Liver (tissue), 9 donors: ENCODE data around the gene SPR. TPM values are rescaled to one million over a fixed set of nuclear protein-coding genes. Genes with fewer than 3 reads are reported as not detected.

Source experiments
- DNase-seq: peaks from one replicate; pipeline ENCODE4 v3.0.0-alpha.2; 2017; ENCODE audit warnings: low spot score
- H3K27ac ChIP-seq, 2 donors: one replicate each; pipeline ENCODE4 v1.7.0; 2013; ENCODE audit warnings: inconsistent platforms in 2 of 2, low read length in 2 of 2, control low read depth in 1 of 2, low read depth in 1 of 2, mild to moderate bottlenecking in 1 of 2
- H3K27me3 ChIP-seq, 4 donors: one replicate each; pipeline versions ENCODE4 v1.6.1 to v1.7.0; 2013; ENCODE audit warnings: low read length in 3 of 4, inconsistent platforms in 1 of 4, mild to moderate bottlenecking in 1 of 4, moderate library complexity in 1 of 4; ENCODE audit not compliant: control insufficient read depth in 4 of 4, insufficient read depth in 4 of 4
- H3K36me3 ChIP-seq, 4 donors: one replicate each; pipeline versions ENCODE4 v1.6.1 to v1.7.0; 2013; ENCODE audit warnings: low read length in 3 of 4, mild to moderate bottlenecking in 3 of 4, low read depth in 1 of 4, moderate library complexity in 1 of 4; ENCODE audit not compliant: control insufficient read depth in 4 of 4, insufficient read depth in 3 of 4
- H3K4me1 ChIP-seq, 4 donors: one replicate each; pipeline versions ENCODE4 v1.6.1 to v1.7.0; 2013; ENCODE audit warnings: low read length in 3 of 4, mild to moderate bottlenecking in 3 of 4, moderate library complexity in 1 of 4; ENCODE audit not compliant: control insufficient read depth in 4 of 4, insufficient read depth in 4 of 4
- H3K4me3 ChIP-seq, 3 donors: one replicate each; pipeline versions ENCODE4 v1.6.1 to v1.7.0; 2013; ENCODE audit warnings: low read length in 3 of 3, control low read depth in 1 of 3, low read depth in 1 of 3, mild to moderate bottlenecking in 1 of 3
- H3K9ac ChIP-seq, 2 donors: one replicate each; pipeline ENCODE4 v1.7.0; 2013; ENCODE audit warnings: low read length in 2 of 2, mild to moderate bottlenecking in 2 of 2, moderate library complexity in 2 of 2, control low read depth in 1 of 2, low read depth in 1 of 2
- H3K9me3 ChIP-seq, 4 donors: one replicate each; pipeline versions ENCODE4 v1.6.1 to v1.7.0; 2013; ENCODE audit warnings: low read length in 3 of 4; ENCODE audit not compliant: control insufficient read depth in 4 of 4
- CTCF ChIP-seq: fragments of 150-350 bp; IDR thresholded peaks from 2 replicates; pipeline ENCODE4 v1.5.1; 2017; ENCODE audit warnings: improper control_type of control experiment, low read depth, low read length; ENCODE audit not compliant: missing input control
- EGR1 ChIP-seq, 2 donors: IDR thresholded peaks; 2 replicates each; pipeline ENCODE4 v1.6.1; 2016 to 2018; ENCODE audit warnings: antibody characterized with exemption in 2 of 2, low read depth in 2 of 2
- FOXA1 ChIP-seq: IDR thresholded peaks from 2 replicates; pipeline ENCODE4 v1.6.1; 2016; ENCODE audit warnings: antibody characterized with exemption
- FOXA2 ChIP-seq: IDR thresholded peaks from 2 replicates; pipeline ENCODE4 v1.6.1; 2016; ENCODE audit warnings: antibody characterized with exemption
- GABPA ChIP-seq, 2 donors: IDR thresholded peaks in 1 of 2; conservative IDR thresholded peaks in 1 of 2; 2 replicates each; pipeline ENCODE4 v1.6.1; 2016; ENCODE audit warnings: antibody characterized with exemption in 2 of 2, mild to moderate bottlenecking in 1 of 2, moderate library complexity in 1 of 2
- HNF4A ChIP-seq, 2 donors: conservative IDR thresholded peaks; 2 replicates each; pipeline ENCODE4 v1.6.1; 2016; ENCODE audit warnings: antibody characterized with exemption in 2 of 2, mild to moderate bottlenecking in 2 of 2
- HNF4G ChIP-seq: IDR thresholded peaks from 2 replicates; pipeline ENCODE4 v1.6.1; 2016; ENCODE audit warnings: antibody characterized with exemption
- JUND ChIP-seq, 2 donors: IDR thresholded peaks; 2 replicates each; pipeline ENCODE4 v1.6.1; 2016; ENCODE audit warnings: antibody characterized with exemption in 2 of 2
- NR2F2 ChIP-seq: IDR thresholded peaks from 2 replicates; pipeline ENCODE4 v1.6.1; 2016; ENCODE audit warnings: antibody characterized with exemption
- RAD21 ChIP-seq, 2 donors: IDR thresholded peaks; 2 replicates each; pipeline ENCODE4 v1.6.1; 2016; ENCODE audit warnings: antibody characterized with exemption in 2 of 2, mild to moderate bottlenecking in 2 of 2
- RXRA ChIP-seq, 2 donors: IDR thresholded peaks; 2 replicates each; pipeline ENCODE4 v1.6.1; 2017 to 2018; ENCODE audit warnings: antibody characterized with exemption in 2 of 2, mild to moderate bottlenecking in 1 of 2
- SP1 ChIP-seq: IDR thresholded peaks from 2 replicates; pipeline ENCODE4 v1.6.1; 2018; ENCODE audit warnings: antibody characterized with exemption, mild to moderate bottlenecking
- YY1 ChIP-seq: IDR thresholded peaks from 2 replicates; pipeline ENCODE4 v1.6.1; 2016; ENCODE audit warnings: antibody characterized with exemption, mild to moderate bottlenecking
- whole genome bisulfite sequencing: extraction: QIAGEN DNeasy Blood & Tissue Kit; methylation state at CpG from one replicate; pipeline ENCODE4 v1.1.7; 2013; 5-methylcytosine and 5-hydroxymethylcytosine counted together
- polyA plus RNA-seq, 2 donors: library from polyadenylated mRNA; stranded (reverse) in 1 of 2; unstranded in 1 of 2; fragments of 200-250 nt in 1 of 2; fragments of >200 nt in 1 of 2; fragmentation: Nextera tagmentation in 1 of 2; extraction: Ambion mirVana in 1 of 2; gene quantifications; one replicate each; pipeline versions ENCODE4 v1.2.1 to v1.2.3, GENCODE V29; 2013 to 2015
- total RNA-seq, 2 donors: library from RNA; depleted of rRNA; stranded (reverse); fragments of >200 nt; gene quantifications; one replicate each; pipeline ENCODE4 v1.2.3, GENCODE V29; 2014
- TF ChIP-seq, protein P1 (sequence below): IDR thresholded peaks from 2 replicates; pipeline ENCODE4 v1.6.1; 2016; ENCODE audit warnings: antibody characterized with exemption
- TF ChIP-seq, protein P2 (sequence below): IDR thresholded peaks from 2 replicates; pipeline ENCODE4 v1.6.1; 2016; ENCODE audit warnings: antibody characterized with exemption
- TF ChIP-seq, protein P3 (sequence below): IDR thresholded peaks from 2 replicates; pipeline ENCODE4 v1.6.1; 2016; ENCODE audit warnings: antibody characterized with exemption
- TF ChIP-seq, protein P4 (sequence below): IDR thresholded peaks from 2 replicates; pipeline ENCODE4 v1.6.1; 2016; ENCODE audit warnings: antibody characterized with exemption, mild to moderate bottlenecking
- donor health status: healthy.
- donor health status: healthy.
- donor health status: healthy.
- donor health status: healthy.
- donor health status: healthy.

The SPR gene
- total and polyA plus RNA-seq, 4 donors, result 13.6 to 60.8 (median 53.1) TPM

- WGBS, result 68% methylated on average over 6 of the region's 6 CpGs
- H3K36me3 ChIP-seq, result no peaks in the 10 kb centered on the region
- peaks cover 0 to 8% (median 3%) of the 10 kb centered on the region in 4 donors for H3K4me1 ChIP-seq
- H3K27ac ChIP-seq, result no peak overlapping the region
- no peak for DNase-seq
- H3K9ac ChIP-seq, result no peak overlapping the region
- no peak overlapping the region for H3K4me3 ChIP-seq
- no peaks in the 10 kb centered on the region for H3K9me3 ChIP-seq
- TF ChIP-seq YY1 (no peak), FOXA2 (no peak), RAD21 (IDR thresholded peaks at IDR 0.05) (no peak), HNF4G (no peak), HNF4A (conservative IDR thresholded peaks at IDR 0.05) (no peak), GABPA (IDR thresholded peaks at IDR 0.05 in 1 of 2, conservative IDR thresholded peaks at IDR 0.05 in 1 of 2) (no peak), EGR1 (IDR thresholded peaks at IDR 0.05; ENCODE audit: low read depth in 2 of 2) (no peak), SP1 (no peak)
- TF ChIP-seq, protein P1, sequence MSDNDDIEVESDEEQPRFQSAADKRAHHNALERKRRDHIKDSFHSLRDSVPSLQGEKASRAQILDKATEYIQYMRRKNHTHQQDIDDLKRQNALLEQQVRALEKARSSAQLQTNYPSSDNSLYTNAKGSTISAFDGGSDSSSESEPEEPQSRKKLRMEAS, result no peak
- TF ChIP-seq, protein P2, sequence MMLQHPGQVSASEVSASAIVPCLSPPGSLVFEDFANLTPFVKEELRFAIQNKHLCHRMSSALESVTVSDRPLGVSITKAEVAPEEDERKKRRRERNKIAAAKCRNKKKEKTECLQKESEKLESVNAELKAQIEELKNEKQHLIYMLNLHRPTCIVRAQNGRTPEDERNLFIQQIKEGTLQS, result no peak
- TF ChIP-seq, protein P3, sequence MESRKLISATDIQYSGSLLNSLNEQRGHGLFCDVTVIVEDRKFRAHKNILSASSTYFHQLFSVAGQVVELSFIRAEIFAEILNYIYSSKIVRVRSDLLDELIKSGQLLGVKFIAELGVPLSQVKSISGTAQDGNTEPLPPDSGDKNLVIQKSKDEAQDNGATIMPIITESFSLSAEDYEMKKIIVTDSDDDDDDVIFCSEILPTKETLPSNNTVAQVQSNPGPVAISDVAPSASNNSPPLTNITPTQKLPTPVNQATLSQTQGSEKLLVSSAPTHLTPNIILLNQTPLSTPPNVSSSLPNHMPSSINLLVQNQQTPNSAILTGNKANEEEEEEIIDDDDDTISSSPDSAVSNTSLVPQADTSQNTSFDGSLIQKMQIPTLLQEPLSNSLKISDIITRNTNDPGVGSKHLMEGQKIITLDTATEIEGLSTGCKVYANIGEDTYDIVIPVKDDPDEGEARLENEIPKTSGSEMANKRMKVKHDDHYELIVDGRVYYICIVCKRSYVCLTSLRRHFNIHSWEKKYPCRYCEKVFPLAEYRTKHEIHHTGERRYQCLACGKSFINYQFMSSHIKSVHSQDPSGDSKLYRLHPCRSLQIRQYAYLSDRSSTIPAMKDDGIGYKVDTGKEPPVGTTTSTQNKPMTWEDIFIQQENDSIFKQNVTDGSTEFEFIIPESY, result no peak
- H3K27me3 ChIP-seq, result peaks cover 0 to 32% (median 14%) of the 10 kb centered on the region in 4 donors
These were observed 39.7 kb downstream of the SPR start for GRCh38 chr2:72926811-72927465.

DNA sequence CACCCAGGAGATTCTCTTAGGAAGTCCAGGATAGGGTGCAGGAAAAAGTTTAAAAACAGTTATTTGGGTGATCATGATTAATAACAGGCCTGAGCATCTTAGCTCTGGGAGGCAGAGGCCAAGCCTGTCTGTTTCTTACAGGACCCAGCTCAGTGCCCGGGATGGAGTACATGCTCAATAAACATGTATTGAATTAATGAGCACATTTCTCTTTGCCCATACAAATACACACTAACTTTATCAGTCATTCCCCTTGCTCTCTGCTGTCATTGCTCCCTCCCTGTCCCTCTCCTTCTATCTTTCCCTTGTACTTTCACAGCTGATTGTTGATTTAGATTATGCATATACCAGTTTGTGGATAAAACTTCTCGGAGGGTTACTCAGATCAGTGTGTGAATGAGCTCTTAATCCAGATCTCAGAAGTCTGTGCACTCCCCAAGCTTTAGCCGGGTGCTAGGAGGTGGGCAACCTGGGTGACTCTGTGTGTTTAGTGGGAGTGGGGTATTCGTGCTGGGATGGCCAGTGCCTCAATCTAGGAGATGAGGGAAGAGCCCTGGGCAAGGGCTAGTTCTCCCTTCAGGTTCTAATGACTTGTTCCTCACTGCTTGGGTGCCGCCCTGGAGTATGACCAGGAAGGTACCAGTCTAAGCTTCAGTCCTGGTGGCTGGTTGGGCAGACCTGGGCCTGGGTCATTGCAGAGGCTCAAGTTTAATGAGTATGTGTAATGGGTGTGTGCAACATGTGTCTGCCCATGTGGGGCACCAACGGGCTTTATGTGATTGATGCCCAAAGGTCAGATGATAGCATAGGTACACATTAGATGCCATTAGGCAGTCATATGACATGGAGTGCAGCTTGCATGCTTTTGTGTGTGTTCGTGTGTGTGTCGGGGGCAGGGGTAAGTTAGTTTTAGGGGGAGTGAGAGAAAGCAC, 40.7 kb downstream of the SPR start:
- WGBS, result 77% methylated on average over 8 of the region's 8 CpGs
- H3K27ac ChIP-seq, result no peak overlapping the region
- H3K4me1 ChIP-seq, result peaks cover 0 to 8% (median 3%) of the 10 kb centered on the region in 4 donors
- no peak overlapping the region for H3K9ac ChIP-seq
- no peaks in the 10 kb centered on the region for H3K36me3 ChIP-seq
- H3K9me3 ChIP-seq, result no peaks in the 10 kb centered on the region
- no peak overlapping the region for H3K4me3 ChIP-seq
- peaks cover 0 to 23% (median 14%) of the 10 kb centered on the region in 4 donors for H3K27me3 ChIP-seq
- DNase-seq, result no peak
- TF ChIP-seq FOXA1, result no peak
- no peak for TF ChIP-seq JUND (IDR thresholded peaks at IDR 0.05)
- TF ChIP-seq YY1, result no peak

DNA sequence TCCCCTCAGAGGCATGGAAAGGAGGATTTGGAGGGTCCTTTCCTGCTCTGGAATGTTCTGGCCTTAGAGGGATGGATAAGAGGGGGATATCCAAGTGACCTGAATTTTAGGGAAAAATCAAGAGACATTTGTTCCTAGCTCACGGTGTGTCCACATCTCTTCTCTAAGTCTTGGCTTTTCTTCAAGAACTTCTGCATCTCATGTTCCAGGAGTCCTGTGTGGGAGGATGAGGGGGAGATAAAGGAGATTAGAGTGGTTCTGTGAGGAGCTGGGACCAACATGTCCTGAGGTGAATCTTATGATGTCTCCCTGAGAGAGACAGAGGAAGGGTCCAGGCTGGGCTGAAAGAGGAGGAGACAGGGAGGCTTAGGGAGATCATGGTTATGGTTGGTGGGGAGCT, 41.8 kb downstream of the SPR start:
- H3K9me3 ChIP-seq, result no peaks in the 10 kb centered on the region
- DNase-seq, result no peak
- H3K4me3 ChIP-seq, result no peak overlapping the region
- peaks cover 0 to 6% (median 3%) of the 10 kb centered on the region in 4 donors for H3K4me1 ChIP-seq
- no peak overlapping the region for H3K9ac ChIP-seq
- peaks cover 0 to 15% (median 12%) of the 10 kb centered on the region in 4 donors for H3K27me3 ChIP-seq
- no peaks in the 10 kb centered on the region for H3K36me3 ChIP-seq
- 97% methylated on average over 1 of the region's 1 CpG for whole genome bisulfite sequencing
- H3K27ac ChIP-seq, result no peak overlapping the region
- TF ChIP-seq RXRA (IDR thresholded peaks at IDR 0.05), result no peak
- no peak for TF ChIP-seq JUND (IDR thresholded peaks at IDR 0.05)
- no peak for TF ChIP-seq GABPA (IDR thresholded peaks at IDR 0.05 in 1 of 2, conservative IDR thresholded peaks at IDR 0.05 in 1 of 2)
- no peak for TF ChIP-seq RAD21 (IDR thresholded peaks at IDR 0.05)
- no peak for TF ChIP-seq CTCF
- no peak for TF ChIP-seq SP1
- TF ChIP-seq, protein P4, sequence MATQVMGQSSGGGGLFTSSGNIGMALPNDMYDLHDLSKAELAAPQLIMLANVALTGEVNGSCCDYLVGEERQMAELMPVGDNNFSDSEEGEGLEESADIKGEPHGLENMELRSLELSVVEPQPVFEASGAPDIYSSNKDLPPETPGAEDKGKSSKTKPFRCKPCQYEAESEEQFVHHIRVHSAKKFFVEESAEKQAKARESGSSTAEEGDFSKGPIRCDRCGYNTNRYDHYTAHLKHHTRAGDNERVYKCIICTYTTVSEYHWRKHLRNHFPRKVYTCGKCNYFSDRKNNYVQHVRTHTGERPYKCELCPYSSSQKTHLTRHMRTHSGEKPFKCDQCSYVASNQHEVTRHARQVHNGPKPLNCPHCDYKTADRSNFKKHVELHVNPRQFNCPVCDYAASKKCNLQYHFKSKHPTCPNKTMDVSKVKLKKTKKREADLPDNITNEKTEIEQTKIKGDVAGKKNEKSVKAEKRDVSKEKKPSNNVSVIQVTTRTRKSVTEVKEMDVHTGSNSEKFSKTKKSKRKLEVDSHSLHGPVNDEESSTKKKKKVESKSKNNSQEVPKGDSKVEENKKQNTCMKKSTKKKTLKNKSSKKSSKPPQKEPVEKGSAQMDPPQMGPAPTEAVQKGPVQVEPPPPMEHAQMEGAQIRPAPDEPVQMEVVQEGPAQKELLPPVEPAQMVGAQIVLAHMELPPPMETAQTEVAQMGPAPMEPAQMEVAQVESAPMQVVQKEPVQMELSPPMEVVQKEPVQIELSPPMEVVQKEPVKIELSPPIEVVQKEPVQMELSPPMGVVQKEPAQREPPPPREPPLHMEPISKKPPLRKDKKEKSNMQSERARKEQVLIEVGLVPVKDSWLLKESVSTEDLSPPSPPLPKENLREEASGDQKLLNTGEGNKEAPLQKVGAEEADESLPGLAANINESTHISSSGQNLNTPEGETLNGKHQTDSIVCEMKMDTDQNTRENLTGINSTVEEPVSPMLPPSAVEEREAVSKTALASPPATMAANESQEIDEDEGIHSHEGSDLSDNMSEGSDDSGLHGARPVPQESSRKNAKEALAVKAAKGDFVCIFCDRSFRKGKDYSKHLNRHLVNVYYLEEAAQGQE, result no peak
- TF ChIP-seq HNF4A (conservative IDR thresholded peaks at IDR 0.05), result no peak
- TF ChIP-seq HNF4G, result no peak
- TF ChIP-seq FOXA2, result no peak
- TF ChIP-seq NR2F2, result no peak
- TF ChIP-seq, protein P2, result no peak
- TF ChIP-seq EGR1 (IDR thresholded peaks at IDR 0.05; ENCODE audit: low read depth in 2 of 2), result no peak
